ES-I3 (cell line): ENCODE results near the gene CLCA1.
"Not testable (repeated sequence)": the region's sequence is repeated elsewhere in the genome, so short reads cannot be mapped to it uniquely, and the experiment has no call there.

Experiments used
- H3K36me3 ChIP-seq: 2 replicates; pipeline ENCODE4 v1.6.1; 2013; ENCODE audit warnings: mild to moderate bottlenecking, low read length, control low read depth, moderate library complexity; ENCODE audit not compliant: insufficient read depth
- H3K4me1 ChIP-seq: 2 replicates; pipeline ENCODE4 v1.6.1; 2013; ENCODE audit warnings: mild to moderate bottlenecking, control low read depth, low read length; ENCODE audit not compliant: insufficient read depth
- H3K9ac ChIP-seq: 2 replicates; pipeline ENCODE4 v1.6.1; 2013; ENCODE audit warnings: low read depth, mild to moderate bottlenecking, low read length, moderate library complexity
- H3K9me3 ChIP-seq: 2 replicates; pipeline ENCODE4 v1.6.1; 2013; ENCODE audit warnings: mild to moderate bottlenecking, low read length, moderate library complexity; ENCODE audit not compliant: control insufficient read depth, insufficient read depth

The CLCA1 gene

DNA sequence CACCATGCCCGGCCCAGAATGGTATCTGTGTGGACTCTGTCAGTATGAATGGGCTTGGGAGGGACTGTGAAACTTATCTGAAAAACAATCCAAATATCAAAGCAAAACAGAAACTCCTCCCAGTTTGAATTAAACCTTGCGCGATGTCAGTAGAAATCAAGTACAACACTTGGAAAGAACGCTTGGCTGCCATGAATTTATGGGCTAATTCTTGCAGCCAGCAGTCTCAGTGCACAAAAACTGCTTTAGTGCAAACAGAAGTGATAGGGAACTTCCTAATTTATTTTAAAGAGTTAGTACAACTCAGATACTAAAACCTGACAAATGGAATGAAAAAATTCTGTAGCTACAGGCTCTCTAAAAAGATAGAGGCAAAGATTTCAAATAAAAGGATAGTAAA lies 8.5 kb downstream of the CLCA1 start:
- no peaks in the 10 kb centered on the region for H3K36me3 ChIP-seq
- H3K9ac ChIP-seq, result no peak overlapping the region
- no peaks in the 10 kb centered on the region for H3K4me1 ChIP-seq
- no peaks in the 10 kb centered on the region for H3K9me3 ChIP-seq

DNA sequence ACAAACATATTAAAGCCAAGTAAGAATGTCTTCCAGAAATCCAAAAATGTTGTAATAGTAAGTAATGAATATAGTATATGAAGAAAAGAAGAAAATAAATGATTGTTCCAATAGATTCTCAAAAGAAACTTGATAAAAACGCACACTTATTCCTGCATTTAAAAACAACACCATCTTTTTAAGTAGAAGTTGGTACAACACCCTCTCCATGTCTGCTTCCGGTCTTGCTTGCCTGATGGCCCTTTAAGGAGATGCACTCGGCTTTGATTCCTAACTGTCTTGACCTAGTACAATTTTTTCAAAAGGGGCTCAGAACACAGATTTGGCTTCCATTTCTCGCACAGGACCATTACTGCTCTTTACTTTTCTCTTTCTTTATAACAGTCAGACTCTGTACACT lies 9.0 kb downstream of the CLCA1 start:
- H3K9me3 ChIP-seq, result no peaks in the 10 kb centered on the region
- H3K4me1 ChIP-seq, result no peaks in the 10 kb centered on the region
- no peaks in the 10 kb centered on the region for H3K36me3 ChIP-seq
- no peak overlapping the region for H3K9ac ChIP-seq

DNA sequence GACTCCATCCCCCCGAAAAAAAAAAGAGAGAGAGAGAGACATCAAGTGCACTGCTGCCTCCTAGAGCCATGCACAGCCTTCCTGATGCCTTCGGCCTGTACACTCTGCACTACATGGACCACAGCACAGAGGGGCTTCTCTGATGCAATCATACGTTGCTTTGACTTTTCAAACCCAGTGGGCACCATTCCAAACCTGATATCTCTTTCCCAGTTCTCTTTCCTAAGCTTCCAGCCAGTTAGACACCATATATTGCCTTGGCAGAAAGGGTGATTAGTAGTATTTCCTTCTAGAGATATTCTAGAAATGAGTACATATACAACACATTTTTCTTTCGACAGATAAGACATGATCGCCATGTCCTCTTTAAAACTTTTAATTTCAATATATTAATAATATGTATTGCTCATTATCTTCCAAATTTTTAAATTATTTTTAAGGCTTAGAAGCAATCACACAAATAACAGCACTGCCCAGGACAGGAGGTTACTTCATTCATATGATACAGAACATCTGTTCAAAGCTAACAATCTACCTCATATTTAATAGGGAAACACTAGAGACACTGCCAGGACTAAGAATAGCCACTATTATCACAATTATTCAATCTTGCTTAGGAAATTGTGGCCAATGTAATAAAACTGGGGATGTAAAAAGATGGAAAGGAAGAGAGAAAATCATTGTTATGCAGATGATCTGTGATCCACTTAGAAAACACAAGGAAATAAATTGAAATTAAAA lies 9.9 kb downstream of the CLCA1 start:
- Histone ChIP-seq H3K36me3 (no peaks in the 10 kb centered on the region), H3K4me1 (no peaks in the 10 kb centered on the region), H3K9ac (no peak overlapping the region), H3K9me3 (no peaks in the 10 kb centered on the region)

DNA sequence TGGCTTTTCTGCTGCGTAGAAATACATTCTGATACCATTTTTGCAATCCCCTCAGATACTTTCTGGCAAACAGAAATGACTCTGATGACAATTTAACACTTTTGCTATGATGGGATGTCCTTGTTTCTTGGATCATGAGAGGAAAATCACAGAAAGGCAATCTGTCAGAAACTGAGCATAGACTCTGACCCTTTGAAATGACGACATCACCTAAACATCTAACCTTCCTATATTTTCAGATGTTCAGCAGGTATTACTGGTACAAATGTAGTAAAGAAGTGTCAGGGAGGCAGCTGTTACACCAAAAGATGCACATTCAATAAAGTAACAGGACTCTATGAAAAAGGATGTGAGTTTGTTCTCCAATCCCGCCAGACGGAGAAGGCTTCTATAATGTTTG lies 13.2 kb downstream of the CLCA1 start:
- no peak overlapping the region for H3K9ac ChIP-seq
- H3K36me3 ChIP-seq, result no peaks in the 10 kb centered on the region
- no peaks in the 10 kb centered on the region for H3K4me1 ChIP-seq
- H3K9me3 ChIP-seq, result no peaks in the 10 kb centered on the region

DNA sequence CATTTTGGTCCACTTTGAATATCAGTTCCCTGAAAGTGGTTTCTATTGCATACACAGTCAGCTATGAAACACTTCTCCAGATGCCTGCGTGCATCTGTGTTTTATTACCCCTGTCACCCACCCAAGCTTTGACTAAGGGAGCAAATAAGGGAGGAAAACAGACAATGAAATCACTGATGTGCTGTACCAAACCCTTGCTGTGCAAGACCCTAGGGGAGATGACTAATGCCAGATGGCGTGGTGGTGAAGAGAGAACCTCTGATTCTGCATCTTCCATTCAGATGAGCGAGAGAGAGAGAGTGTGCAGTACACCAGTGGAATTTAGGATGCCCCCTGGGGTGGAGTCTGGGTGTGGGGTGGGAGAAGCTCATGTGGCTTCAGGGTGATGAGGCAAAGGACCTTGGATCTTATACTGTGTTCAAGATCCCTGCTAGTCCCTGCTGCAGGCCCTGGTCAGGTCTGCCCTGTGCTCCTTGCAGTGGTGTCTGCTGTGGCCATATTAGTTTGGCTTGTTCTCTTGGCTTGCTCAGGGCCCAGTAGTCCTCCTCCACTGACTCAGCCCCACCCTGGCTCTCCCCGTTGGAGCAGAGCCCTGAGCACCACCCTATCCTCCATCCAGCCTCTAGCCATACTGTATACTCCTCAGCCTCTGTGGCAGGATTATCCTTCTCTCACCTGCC lies 18.5 kb downstream of the CLCA1 start:
- H3K9ac ChIP-seq, result no peak overlapping the region
- no peaks in the 10 kb centered on the region for H3K36me3 ChIP-seq
- H3K4me1 ChIP-seq, result no peaks in the 10 kb centered on the region
- H3K9me3 ChIP-seq, result no peaks in the 10 kb centered on the region

DNA sequence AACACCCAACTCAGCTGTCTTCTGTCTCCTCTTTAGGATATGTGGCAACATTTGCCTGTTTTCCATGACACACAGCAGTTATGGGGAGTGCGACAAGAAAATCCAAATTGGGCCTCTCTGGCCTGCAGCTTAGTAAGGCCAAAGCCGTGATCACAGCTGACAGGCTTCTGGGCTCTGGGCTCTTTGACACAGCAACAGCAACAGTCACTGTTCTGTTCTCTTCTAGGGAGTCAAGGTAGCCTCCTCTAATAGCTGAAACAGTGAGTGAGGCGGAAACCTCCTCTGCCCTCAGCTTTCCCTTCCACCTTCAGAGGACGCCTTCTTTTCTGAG lies 19.0 kb downstream of the CLCA1 start:
- Histone ChIP-seq H3K9me3 (no peaks in the 10 kb centered on the region), H3K9ac (no peak overlapping the region), H3K4me1 (no peaks in the 10 kb centered on the region), H3K36me3 (no peaks in the 10 kb centered on the region)

DNA sequence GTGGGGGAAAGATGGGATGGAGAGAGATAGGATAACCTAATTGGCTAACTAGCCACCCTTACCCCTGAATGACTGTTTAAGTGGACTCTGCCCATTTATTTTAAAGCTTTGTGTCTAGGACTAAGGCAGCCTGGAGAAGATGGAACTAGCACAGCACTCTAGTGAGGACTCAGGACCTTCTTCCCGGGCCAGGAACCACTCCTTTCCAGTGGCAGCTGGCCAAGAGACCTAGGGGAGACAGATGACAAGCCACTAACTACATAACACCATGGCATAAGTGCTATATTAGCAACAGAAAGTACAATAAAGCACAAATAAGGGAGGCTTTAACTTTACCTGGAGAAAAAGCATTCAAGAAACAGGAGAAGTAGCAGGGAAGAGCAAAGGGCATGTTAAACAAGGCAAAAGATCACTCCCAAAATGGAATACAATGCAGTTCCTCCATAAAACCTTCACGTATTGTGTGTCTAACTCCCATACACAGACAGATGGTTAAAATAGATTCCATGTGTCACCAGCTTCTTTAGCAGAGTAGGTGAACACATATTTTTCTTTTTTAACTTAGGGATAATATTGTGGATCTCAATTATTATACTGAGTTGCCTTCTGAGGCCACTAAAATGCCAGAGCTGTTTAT lies 20.6 kb downstream of the CLCA1 start:
- no peak overlapping the region for H3K9ac ChIP-seq
- no peaks in the 10 kb centered on the region for H3K4me1 ChIP-seq
- no peaks in the 10 kb centered on the region for H3K9me3 ChIP-seq
- no peaks in the 10 kb centered on the region for H3K36me3 ChIP-seq

DNA sequence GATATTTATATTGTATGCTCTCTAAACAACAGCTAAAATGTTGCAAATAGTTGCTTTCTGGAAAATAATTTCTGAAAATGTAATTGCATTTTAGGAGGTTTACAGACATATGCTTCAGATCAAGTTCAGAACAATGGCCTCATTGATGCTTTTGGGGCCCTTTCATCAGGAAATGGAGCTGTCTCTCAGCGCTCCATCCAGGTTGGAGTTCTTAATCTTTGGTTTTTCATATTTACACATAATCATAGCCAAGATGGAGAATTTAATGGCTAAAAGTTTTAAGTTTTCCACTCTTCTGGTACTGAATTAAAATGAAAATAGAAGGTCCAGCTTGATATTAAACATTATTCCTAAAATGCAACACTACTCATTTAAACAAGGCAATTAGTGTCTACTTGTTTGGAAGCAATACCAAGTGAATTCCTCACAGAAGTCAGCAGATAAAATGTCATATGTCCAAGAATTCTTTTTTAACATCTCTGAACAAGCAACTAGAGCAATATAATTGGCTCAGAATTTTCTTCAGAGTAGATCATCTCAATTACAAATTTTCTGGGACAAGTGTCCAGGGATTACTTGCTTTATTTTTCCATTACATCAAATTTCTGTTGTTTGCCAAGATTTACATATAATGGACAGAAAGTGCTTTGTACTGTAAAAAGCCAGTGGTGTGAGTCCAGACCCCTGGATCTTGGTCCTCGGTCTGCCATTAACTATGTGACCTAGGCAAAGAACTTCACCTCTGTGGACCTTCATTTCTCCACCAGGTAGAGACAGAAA lies 22.6 kb downstream of the CLCA1 start:
- H3K9ac ChIP-seq, result no peak overlapping the region
- no peaks in the 10 kb centered on the region for H3K36me3 ChIP-seq
- H3K4me1 ChIP-seq, result no peaks in the 10 kb centered on the region
- H3K9me3 ChIP-seq, result no peaks in the 10 kb centered on the region

DNA sequence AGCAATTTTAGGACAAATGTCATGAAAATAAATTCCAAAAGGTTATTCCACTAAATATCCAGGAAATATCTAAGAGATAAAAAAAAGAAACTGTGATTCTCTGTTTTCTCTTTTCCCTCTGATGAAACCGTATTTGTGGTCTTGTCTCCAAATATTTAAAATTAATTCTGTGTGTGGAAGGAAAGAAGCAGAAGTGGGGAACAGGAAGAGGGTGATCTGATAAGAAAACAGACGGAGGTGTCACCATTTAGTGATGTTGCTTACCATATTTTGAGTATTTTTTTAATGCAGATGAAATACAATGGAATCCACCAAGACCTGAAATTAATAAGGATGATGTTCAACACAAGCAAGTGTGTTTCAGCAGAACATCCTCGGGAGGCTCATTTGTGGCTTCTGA lies 29.6 kb downstream of the CLCA1 start:
- Histone ChIP-seq H3K4me1 (no peaks in the 10 kb centered on the region; the same call in 1 of the 2 replicates), H3K36me3 (no peaks in the 10 kb centered on the region), H3K9me3 (no peaks in the 10 kb centered on the region), H3K9ac (no peak overlapping the region)

DNA sequence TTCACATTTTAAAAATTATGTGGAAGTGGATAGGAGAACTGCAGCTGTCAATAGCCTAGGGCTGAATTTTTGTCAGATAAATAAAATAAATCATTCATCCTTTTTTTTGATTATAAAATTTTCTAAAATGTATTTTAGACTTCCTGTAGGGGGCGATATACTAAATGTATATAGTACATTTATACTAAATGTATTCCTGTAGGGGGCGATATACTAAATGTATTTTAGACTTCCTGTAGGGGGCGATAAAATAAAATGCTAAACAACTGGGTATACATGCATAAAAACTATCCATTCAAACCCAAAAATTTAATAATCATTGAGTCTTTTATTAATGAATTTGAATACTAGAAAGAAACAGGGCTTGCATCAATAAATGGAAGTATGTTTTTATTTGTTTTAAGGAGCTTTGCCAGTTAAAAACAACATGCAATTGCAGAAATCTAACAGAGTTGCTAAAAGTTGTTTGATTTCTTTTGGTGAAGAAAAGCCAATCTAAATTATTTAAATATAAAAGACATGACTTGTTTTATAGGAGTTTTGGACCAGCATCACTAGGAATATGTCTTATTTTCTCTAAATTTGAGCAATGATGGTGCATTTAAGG lies 31.4 kb downstream of the CLCA1 start:
- Histone ChIP-seq H3K9ac (no peak overlapping the region), H3K9me3 (no peaks in the 10 kb centered on the region), H3K36me3 (no peaks in the 10 kb centered on the region), H3K4me1 (peaks cover 11% of the 10 kb centered on the region)

DNA sequence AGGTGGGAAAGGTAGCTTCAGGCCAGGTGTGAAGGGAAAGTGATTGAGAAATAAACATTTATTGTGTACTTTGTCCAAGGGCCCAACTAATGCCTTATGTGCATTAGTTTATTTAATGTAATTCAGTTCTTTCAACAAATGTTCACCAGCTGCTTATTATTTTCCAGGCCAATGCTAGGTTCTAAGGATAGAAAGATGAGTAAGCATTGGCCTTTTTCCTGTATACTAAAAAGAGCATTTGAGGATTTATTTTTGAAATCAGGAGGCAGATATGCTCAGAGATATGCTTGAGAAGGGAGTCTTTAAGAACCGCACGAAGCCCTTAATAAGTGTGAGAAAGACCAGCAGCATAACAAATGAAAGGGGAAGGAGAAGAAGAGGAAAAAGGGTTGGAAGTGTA lies 32.0 kb downstream of the CLCA1 start:
- Histone ChIP-seq H3K9ac (no peak overlapping the region), H3K9me3 (no peaks in the 10 kb centered on the region), H3K4me1 (peaks cover 15% of the 10 kb centered on the region), H3K36me3 (no peaks in the 10 kb centered on the region)

DNA sequence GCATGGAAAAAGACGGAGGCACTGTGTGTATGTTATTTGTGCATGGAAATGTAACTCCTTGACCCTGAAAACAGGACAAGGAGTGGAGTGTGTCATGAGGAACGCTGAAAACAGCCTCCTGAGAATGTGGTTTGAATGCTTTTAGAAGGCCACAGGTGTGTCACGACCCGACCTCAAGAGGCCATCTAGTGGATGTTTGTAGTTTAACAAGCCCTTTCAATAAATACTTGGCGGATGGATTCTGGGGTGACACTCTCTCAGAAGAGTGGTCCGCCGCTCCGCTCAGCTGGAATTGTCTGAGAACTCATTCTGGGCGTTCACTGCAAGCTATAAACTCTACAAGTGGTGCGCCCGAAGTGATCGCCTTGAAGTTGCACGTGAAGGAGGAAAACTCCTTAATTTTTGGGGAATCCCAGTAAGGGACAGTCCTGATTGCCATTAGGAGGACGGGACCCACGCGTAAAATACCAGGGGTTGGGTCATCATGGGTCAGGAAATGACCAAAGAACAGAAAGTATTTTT lies 33.5 kb downstream of the CLCA1 start:
- H3K36me3 ChIP-seq, H3K9me3 ChIP-seq: not testable (repeated sequence)
- Histone ChIP-seq H3K4me1 (peaks cover 15% of the 10 kb centered on the region), H3K9ac (peak overlapping the region; percentile 52)

DNA sequence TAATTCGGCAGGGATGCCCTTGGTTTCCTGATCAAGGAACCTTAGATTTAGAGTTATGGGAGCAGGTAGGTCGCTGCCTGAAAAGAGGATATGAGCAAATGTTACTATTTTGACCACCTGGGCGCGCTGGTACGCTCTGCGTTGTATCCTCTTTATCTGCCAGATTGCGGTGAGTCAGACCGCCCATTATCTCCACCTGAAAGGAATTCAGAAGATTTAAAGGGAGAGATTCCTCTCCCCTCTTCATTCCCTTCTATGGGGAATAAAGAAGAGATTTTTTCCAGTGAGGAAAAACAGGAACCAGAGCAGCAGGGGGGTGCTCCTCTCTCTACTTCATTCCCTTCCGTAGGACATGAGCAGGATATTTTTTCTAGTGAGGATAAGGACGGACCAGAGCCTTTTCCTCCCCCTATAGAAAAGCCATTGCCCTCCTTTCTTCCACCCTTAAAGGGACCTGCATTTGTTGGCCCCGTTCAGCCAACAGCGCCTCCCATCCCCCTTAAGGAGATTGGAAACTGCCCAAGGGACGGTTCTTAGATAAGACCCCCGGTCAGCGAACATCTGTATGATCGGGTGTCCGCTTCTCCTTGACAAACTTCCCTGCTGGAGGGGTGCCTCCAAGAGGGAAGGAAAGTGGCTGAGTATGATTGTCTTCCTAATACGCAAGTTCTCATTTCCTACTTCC lies 34.1 kb downstream of the CLCA1 start:
- no peaks in the 10 kb centered on the region for H3K9me3 ChIP-seq
- H3K4me1 ChIP-seq, result peaks cover 20% of the 10 kb centered on the region
- H3K36me3 ChIP-seq, result no peaks in the 10 kb centered on the region
- peak overlapping the region; percentile 52 for H3K9ac ChIP-seq
